Fibroblast of pulmonary artery (primary cell): ENCODE data around the gene PTPN14.

ENCODE experiments used
- DNase-seq: peaks from one replicate; pipeline ENCODE4 v3.0.0-alpha.2; 2010; ENCODE audit warnings: low read depth
- H3K4me3 ChIP-seq: replicated peaks from 2 replicates; pipeline ENCODE4 v1.5.1; 2011; ENCODE audit warnings: low read depth, mild to moderate bottlenecking, control low read depth, low read length, moderate library complexity
- CTCF ChIP-seq: IDR thresholded peaks from 2 replicates; pipeline ENCODE4 v1.5.1; 2011; ENCODE audit warnings: mild to moderate bottlenecking, control low read depth, low read length, inconsistent platforms; ENCODE audit errors: missing control alignments

PTPN14 gene

GRCh38 chr1:214429951-214430770, 121.2 kb downstream of the PTPN14 start:
- TF ChIP-seq CTCF = no peak
- no peak overlapping the region for H3K4me3 ChIP-seq
- DNase-seq = peak; percentile 63

GRCh38 chr1:214427871-214428277, 123.5 kb downstream of the PTPN14 start:
- no peak for TF ChIP-seq CTCF
- DNase-seq = peak; percentile 81
- H3K4me3 ChIP-seq = no peak overlapping the region

DNA sequence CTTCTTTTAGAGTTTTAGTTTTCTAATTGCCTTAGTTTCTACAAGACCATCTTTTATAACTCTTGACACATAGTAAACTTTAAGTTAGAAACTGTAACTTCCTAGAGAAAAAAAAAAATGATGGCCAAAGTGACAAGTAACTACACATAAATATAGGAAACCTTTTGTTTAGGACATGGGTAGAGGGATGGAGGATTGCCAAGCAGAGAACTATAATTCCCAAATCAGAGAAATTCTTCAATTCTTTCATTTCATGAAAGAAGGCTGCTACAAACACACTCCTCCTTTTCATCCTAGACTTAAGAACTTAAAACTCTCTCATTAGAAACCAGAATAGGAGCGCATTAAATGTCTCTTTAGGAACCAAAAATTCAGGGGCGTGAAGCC, 125.0 kb downstream of the PTPN14 start:
- DNase-seq = no peak
- TF ChIP-seq CTCF = no peak
- H3K4me3 ChIP-seq = no peak overlapping the region

DNA sequence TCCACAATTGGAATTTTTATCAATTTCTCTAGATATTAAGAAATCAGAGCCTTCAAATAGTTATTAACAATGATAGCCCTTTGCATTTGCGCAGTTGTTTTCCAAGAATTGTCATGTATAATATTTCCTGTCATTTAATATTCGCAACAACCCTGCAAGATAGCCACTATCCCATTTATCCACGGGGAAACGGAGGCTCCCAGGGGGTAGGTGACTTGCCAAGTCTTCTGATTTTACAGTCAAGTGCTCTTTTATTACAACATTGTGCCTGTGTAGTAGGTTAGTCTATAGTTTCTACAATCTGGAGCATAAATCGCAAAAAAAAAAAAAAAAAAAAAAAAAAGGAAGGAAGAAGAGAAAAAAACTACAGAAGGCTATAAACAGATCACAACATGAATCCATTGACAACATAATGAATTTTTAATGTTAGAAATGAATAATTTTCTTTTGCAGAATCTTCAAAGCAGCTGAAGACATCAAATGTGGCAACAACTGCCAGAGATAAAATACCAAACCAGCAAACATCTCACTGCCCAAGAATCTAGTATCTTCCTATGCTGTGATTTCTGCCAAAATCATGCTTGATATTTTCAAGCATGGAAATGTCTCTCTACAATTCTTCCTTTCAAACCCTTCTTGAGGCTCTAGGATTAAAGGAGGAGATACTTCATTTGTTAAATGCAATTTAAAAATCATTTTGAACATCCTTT, 125.5 kb downstream of the PTPN14 start:
- no peak for TF ChIP-seq CTCF
- no peak overlapping the region for H3K4me3 ChIP-seq
- DNase-seq = no peak

DNA sequence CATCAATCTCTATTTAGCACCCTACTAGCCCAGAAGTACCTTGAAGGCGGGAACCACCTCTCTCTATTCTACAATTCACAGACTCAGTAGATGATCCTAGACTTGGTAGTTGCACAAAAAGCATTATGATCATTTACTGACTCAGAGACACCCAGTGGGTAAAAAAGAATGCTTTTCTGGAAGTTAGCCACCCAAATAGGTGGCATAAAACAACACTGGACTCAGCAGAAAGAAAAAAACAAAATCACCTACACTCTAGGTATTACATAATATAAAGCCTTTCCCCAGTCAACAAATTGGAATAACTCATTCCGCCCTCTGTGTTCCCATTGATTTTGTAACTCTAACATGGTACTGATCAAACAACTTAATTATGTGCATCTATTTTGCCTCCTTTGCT, 126.3 kb downstream of the PTPN14 start:
- TF ChIP-seq CTCF = no peak
- no peak for DNase-seq
- no peak overlapping the region for H3K4me3 ChIP-seq

- TF ChIP-seq CTCF = no peak
Observed at GRCh38 chr1:214423045-214423444, 128.4 kb downstream of the PTPN14 start.

More at GRCh38 chr1:214423045-214423444, 128.4 kb downstream of the PTPN14 start:
- H3K4me3 ChIP-seq = no peak overlapping the region
- no peak for DNase-seq
